PC-3 (cell line): ENCODE results near the gene LCAT.

ENCODE experiments used
- EZH2 ChIP-seq: fragments of 300-600 bp; sonication (generic); IDR thresholded peaks from one replicate; pipeline ENCODE4 v1.6.1; 2017; ENCODE audit warnings: antibody characterized with exemption, mild to moderate bottlenecking, low read length; ENCODE audit not compliant: unreplicated experiment
- TF ChIP-seq, protein P1 (sequence below): fragments of 300-600 bp; sonication (generic); conservative IDR thresholded peaks from 2 replicates; pipeline ENCODE4 v1.5.1; 2017; ENCODE audit warnings: antibody characterized with exemption, low read depth, mild to moderate bottlenecking, low read length

GRCh38 chr16:67935402-67936123, 8.4 kb downstream of the LCAT start:
- TF ChIP-seq EZH2 = no peak
- TF ChIP-seq, protein P1, sequence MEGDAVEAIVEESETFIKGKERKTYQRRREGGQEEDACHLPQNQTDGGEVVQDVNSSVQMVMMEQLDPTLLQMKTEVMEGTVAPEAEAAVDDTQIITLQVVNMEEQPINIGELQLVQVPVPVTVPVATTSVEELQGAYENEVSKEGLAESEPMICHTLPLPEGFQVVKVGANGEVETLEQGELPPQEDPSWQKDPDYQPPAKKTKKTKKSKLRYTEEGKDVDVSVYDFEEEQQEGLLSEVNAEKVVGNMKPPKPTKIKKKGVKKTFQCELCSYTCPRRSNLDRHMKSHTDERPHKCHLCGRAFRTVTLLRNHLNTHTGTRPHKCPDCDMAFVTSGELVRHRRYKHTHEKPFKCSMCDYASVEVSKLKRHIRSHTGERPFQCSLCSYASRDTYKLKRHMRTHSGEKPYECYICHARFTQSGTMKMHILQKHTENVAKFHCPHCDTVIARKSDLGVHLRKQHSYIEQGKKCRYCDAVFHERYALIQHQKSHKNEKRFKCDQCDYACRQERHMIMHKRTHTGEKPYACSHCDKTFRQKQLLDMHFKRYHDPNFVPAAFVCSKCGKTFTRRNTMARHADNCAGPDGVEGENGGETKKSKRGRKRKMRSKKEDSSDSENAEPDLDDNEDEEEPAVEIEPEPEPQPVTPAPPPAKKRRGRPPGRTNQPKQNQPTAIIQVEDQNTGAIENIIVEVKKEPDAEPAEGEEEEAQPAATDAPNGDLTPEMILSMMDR = no peak
